Keratinocyte (primary cell): ENCODE results near the gene NBEAL2. TPM values are rescaled to one million over a fixed set of nuclear protein-coding genes. Genes with fewer than 3 reads are reported as not detected.
A peak's percentile ranks its signal among the peaks of the same experiment; 100 is the strongest.

Experiments
- DNase-seq: peaks from one replicate; pipeline ENCODE4 v3.0.0-alpha.2; 2011; ENCODE audit warnings: low read depth, missing footprints, low spot score
- FAIRE-seq: peaks from 2 replicates; lab custom pipeline; 2011; peaks lifted over from hg19 to GRCh38; lab: Jason Lieb, UNC
- H2AFZ ChIP-seq: 2 replicates; pipeline ENCODE4 v1.6.0; 2012; ENCODE audit warnings: low read length, control low read depth, inconsistent platforms; ENCODE audit not compliant: control insufficient read depth
- H3K27ac ChIP-seq: 2 replicates; pipeline ENCODE4 v1.5.1; 2011; ENCODE audit warnings: low read length; ENCODE audit not compliant: control insufficient read depth, insufficient read depth
- H3K27me3 ChIP-seq: 3 replicates; pipeline ENCODE4 v1.6.0; 2011; ENCODE audit warnings: low read length; ENCODE audit not compliant: control insufficient read depth, insufficient read depth; ENCODE audit errors: extremely low read depth
- H3K36me3 ChIP-seq, 2 experiments: 2 replicates in 1 of 2; 3 replicates in 1 of 2; pipeline ENCODE4 v1.5.1; 2011; ENCODE audit warnings: low read length in 2 of 2, mild to moderate bottlenecking in 1 of 2; ENCODE audit not compliant: control insufficient read depth in 2 of 2, insufficient read depth in 2 of 2; ENCODE audit errors: extremely low read depth in 1 of 2
- H3K4me1 ChIP-seq: 3 replicates; pipeline ENCODE4 v1.5.1; 2011; ENCODE audit warnings: low read length; ENCODE audit not compliant: control insufficient read depth, insufficient read depth; ENCODE audit errors: extremely low read depth
- H3K4me2 ChIP-seq: 3 replicates; pipeline ENCODE4 v1.6.0; 2011; ENCODE audit warnings: low read depth, low read length; ENCODE audit not compliant: control insufficient read depth, insufficient read depth; ENCODE audit errors: extremely low read depth
- H3K4me3 ChIP-seq, 3 experiments: fragments of 200-600 bp in 1 of 3; sonication (generic) in 1 of 3; 2 replicates in 2 of 3; 3 replicates in 1 of 3; pipeline ENCODE4 v1.5.1; 2011 to 2016; ENCODE audit warnings: low read length in 3 of 3, mild to moderate bottlenecking in 3 of 3, control low read depth in 2 of 3, inconsistent platforms in 1 of 3, low read depth in 1 of 3, mixed read lengths in 1 of 3, mixed run types in 1 of 3, moderate library complexity in 1 of 3; ENCODE audit not compliant: control insufficient read depth in 2 of 3, insufficient read depth in 2 of 3; ENCODE audit errors: extremely low read depth in 1 of 3
- H3K79me2 ChIP-seq: 2 replicates; pipeline ENCODE4 v1.6.0; 2012; ENCODE audit warnings: low read length; ENCODE audit not compliant: control insufficient read depth, insufficient read depth
- H3K9ac ChIP-seq: 3 replicates; pipeline ENCODE4 v1.6.0; 2011; ENCODE audit warnings: low read length; ENCODE audit not compliant: control insufficient read depth, insufficient read depth; ENCODE audit errors: extremely low read depth
- H3K9me1 ChIP-seq: 3 replicates; pipeline ENCODE4 v1.6.0; 2011; ENCODE audit warnings: low read length; ENCODE audit not compliant: control insufficient read depth, insufficient read depth; ENCODE audit errors: extremely low read depth
- H3K9me3 ChIP-seq: 2 replicates; pipeline ENCODE4 v1.5.1; 2012; ENCODE audit warnings: low read depth, low read length; ENCODE audit not compliant: control insufficient read depth
- H4K20me1 ChIP-seq: 3 replicates; pipeline ENCODE4 v1.6.0; 2011; ENCODE audit warnings: low read length; ENCODE audit not compliant: control insufficient read depth, insufficient read depth; ENCODE audit errors: extremely low read depth
- CTCF ChIP-seq, 3 experiments: IDR thresholded peaks in 1 of 3; conservative IDR thresholded peaks in 1 of 3; optimal IDR thresholded peaks in 1 of 3; 2 replicates in 2 of 3; 3 replicates in 1 of 3; pipeline versions ENCODE3 to v1.5.1; 2011; ENCODE audit warnings: low read length in 3 of 3, mild to moderate bottlenecking in 3 of 3, moderate library complexity in 2 of 3, control low read depth in 1 of 3, inconsistent platforms in 1 of 3; ENCODE audit not compliant: insufficient read depth in 2 of 3; ENCODE audit errors: extremely low read depth in 1 of 3
- EZH2 ChIP-seq: IDR thresholded peaks from one replicate; pipeline ENCODE4 v1.6.1; 2012; ENCODE audit warnings: inconsistent platforms, mild to moderate bottlenecking, low read length, moderate library complexity
- dilution Hi-C: fragments of 300-500 bp; cut with MboI; formaldehyde crosslinking; loops from one replicate; pipeline ENCODE4 v1.7.0; 2020; ENCODE audit warnings: low sequenced_read_pairs; ENCODE audit not compliant: extremely low pct_ligation_motif_present
- polyA plus RNA-seq, 5 experiments: library from polyadenylated mRNA; depleted of rRNA in 3 of 5; stranded (reverse) in 3 of 5; stranded (forward) in 1 of 5; unstranded in 1 of 5; fragments of >200 nt; gene quantifications; 1 replicate in 1 of 5; 2 replicates in 3 of 5; 3 replicates in 1 of 5; pipeline versions ENCODE4 v1.2.1 to v1.2.3, GENCODE V29; 2011 to 2012; ENCODE audit warnings: missing spikeins in 2 of 5, low read depth in 1 of 5, low replicate concordance in 1 of 5

The NBEAL2 gene
- polyA plus RNA-seq, 1 donor (not counting 4 experiments of a cell fraction or from before 2014, with no cell fraction given), result 22.8 TPM

GRCh38 chr3:47009225-47010110 is 30.0 kb downstream of the NBEAL2 start:
- peaks cover 3% of the 10 kb centered on the region for H3K9me1 ChIP-seq
- H3K27ac ChIP-seq, result no peak overlapping the region
- H3K79me2 ChIP-seq, result no peaks in the 10 kb centered on the region
- peak overlapping the region; percentile 48 for H3K4me2 ChIP-seq
- no peak overlapping the region for H3K4me3 ChIP-seq
- dilution Hi-C loops, result no loop called here
- H3K4me1 ChIP-seq, result peaks cover 4% of the 10 kb centered on the region
- H3K36me3 ChIP-seq, result peaks cover 12 to 34% of the 10 kb centered on the region in 2 experiments
- FAIRE-seq (no peak), DNase-seq (no peak)
- no peaks in the 10 kb centered on the region for H3K9me3 ChIP-seq
- peak overlapping the region; percentile 67 for H3K9ac ChIP-seq
- no peaks in the 10 kb centered on the region for H4K20me1 ChIP-seq
- no peak for TF ChIP-seq CTCF (optimal IDR thresholded peaks at IDR 0.05 in 1 of 3, IDR thresholded peaks at IDR 0.05 in 1 of 3, conservative IDR thresholded peaks at IDR 0.05 in 1 of 3; ENCODE audit: extremely low read depth in 1 of 3, insufficient read depth in 2 of 3, low read length in 3 of 3)
- no peak for TF ChIP-seq EZH2
- no peaks in the 10 kb centered on the region for H3K27me3 ChIP-seq
- H2AFZ ChIP-seq, result peak overlapping the region; percentile 43

- H2AFZ ChIP-seq, result no peak overlapping the region
- H3K4me1 ChIP-seq, result peaks cover 4% of the 10 kb centered on the region
- TF ChIP-seq EZH2 (no peak), CTCF (optimal IDR thresholded peaks at IDR 0.05 in 1 of 3, IDR thresholded peaks at IDR 0.05 in 1 of 3, conservative IDR thresholded peaks at IDR 0.05 in 1 of 3; ENCODE audit: extremely low read depth in 1 of 3, insufficient read depth in 2 of 3, low read length in 3 of 3) (no peak)
- DNase-seq (no peak), FAIRE-seq (no peak)
- no peak overlapping the region for H3K4me2 ChIP-seq
- H3K79me2 ChIP-seq, result no peaks in the 10 kb centered on the region
- H3K9ac ChIP-seq, result no peak overlapping the region
- H3K27me3 ChIP-seq, result no peaks in the 10 kb centered on the region
- no peak overlapping the region for H3K27ac ChIP-seq
- no peak overlapping the region for H3K4me3 ChIP-seq
- H3K9me1 ChIP-seq, result peaks cover 3% of the 10 kb centered on the region
- no peaks in the 10 kb centered on the region for H3K9me3 ChIP-seq
- H4K20me1 ChIP-seq, result no peaks in the 10 kb centered on the region
- H3K36me3 ChIP-seq, result peaks cover 12 to 32% of the 10 kb centered on the region in 2 experiments
- dilution Hi-C loops, result no loop called here
These were observed 30.7 kb downstream of the NBEAL2 start for GRCh38 chr3:47010111-47010712.
